ENCODE data around the gene STOX2. TPM values are rescaled to one million over a fixed set of nuclear protein-coding genes. Genes with fewer than 3 reads are reported as not detected.
"Not testable (repeated sequence)": the region's sequence is repeated elsewhere in the genome, so short reads cannot be mapped to it uniquely, and the experiment has no call there.

The STOX2 gene
- total RNA-seq, 1 experiment from 2014 or later, result 28.9 TPM

GRCh38 chr4:184028561-184029374 lies 123.7 kb downstream of the STOX2 start:
- Histone ChIP-seq H3K27me3 (ENCODE audit: control insufficient read depth, insufficient read depth, low read length) (no peaks in the 10 kb centered on the region), H3K4me3 (ENCODE audit: insufficient read depth, low read depth, low read length) (no peak overlapping the region), H3K36me3 (replicated peaks; ENCODE audit: control insufficient read depth, insufficient read depth, low read length) (no peaks in the 10 kb centered on the region)
- DNase-seq, result no peak

GRCh38 chr4:184030036-184030435 lies 124.9 kb downstream of the STOX2 start:
- H3K4me3 ChIP-seq (ENCODE audit: insufficient read depth, low read depth, low read length), result no peak overlapping the region
- no peak for DNase-seq
- no peaks in the 10 kb centered on the region for H3K27me3 ChIP-seq (ENCODE audit: control insufficient read depth, insufficient read depth, low read length)
- H3K36me3 ChIP-seq (replicated peaks; ENCODE audit: control insufficient read depth, insufficient read depth, low read length), result no peaks in the 10 kb centered on the region

DNA sequence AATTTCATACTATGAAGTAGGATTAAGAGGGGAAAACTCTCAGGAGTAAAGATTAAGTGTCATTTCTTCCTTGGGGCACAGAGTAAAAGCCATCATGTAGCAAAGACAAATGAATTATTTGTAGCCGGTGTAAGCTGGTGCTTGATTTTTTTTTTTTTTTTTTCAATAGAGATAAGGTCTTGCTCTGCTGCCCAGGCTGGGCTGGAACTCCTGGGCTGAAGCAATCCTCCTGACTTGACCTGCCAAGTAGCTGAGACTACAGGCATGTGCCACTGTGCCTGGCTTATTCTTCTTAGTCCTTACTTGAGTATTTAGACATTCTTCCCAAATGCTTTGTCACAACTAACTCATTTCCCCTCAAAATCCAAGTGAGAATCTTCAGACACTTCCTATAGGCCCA lies 125.7 kb downstream of the STOX2 start:
- Histone ChIP-seq H3K27me3 (ENCODE audit: control insufficient read depth, insufficient read depth, low read length) (no peaks in the 10 kb centered on the region), H3K36me3 (replicated peaks; ENCODE audit: control insufficient read depth, insufficient read depth, low read length) (no peaks in the 10 kb centered on the region), H3K4me3 (ENCODE audit: insufficient read depth, low read depth, low read length) (no peak overlapping the region)
- no peak for DNase-seq

DNA sequence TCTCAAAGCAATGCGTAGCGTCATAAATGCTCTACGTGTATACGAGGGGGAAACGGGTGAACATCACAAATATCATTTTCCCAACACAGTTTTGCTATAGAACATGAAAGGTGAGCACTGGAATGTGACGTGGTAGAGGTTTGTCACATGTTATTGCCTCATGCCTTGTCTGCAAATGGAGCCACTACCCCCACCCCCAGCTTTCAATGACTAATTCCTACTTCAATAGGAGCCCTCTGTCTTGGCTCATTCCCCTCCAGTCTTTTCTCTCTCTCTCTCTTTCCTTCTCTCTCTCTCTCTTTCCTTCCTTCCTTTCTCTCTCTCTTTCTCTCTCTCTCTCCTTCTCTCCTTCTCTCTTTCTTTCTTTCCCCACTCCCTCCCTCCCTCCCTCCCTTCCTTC lies 127.0 kb downstream of the STOX2 start:
- Histone ChIP-seq H3K36me3 (replicated peaks; ENCODE audit: control insufficient read depth, insufficient read depth, low read length) (no peaks in the 10 kb centered on the region), H3K4me3 (ENCODE audit: insufficient read depth, low read depth, low read length) (no peak overlapping the region), H3K27me3 (ENCODE audit: control insufficient read depth, insufficient read depth, low read length) (no peaks in the 10 kb centered on the region)
- DNase-seq, result no peak

DNA sequence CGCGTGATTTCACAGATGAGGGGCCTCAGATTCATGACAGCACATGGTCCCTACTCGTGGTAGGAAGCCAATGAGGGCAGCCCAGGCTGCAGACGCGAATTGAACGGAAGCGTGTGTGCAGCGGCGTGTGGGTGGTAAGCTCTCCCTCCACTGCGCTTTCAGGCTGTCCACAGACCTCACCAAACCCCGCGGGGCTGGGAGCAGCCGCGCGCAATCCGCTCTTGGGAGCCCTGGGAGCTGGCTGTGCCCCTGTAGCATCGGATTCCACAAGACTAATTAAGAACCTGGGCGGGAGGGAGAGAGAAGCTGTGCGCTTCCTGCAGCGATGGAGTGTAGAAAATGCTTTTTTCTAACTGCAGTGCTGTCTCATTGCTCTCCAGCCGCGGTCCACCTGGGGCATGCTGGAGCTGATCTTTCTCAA lies 134.9 kb downstream of the STOX2 start:
- DNase-seq, result peak; percentile 55
- Histone ChIP-seq H3K4me3 (ENCODE audit: insufficient read depth, low read depth, low read length) (peak overlapping the region; percentile 25; the same call in 1 of the 2 replicates), H3K36me3 (replicated peaks; ENCODE audit: control insufficient read depth, insufficient read depth, low read length) (no peaks in the 10 kb centered on the region), H3K27me3 (ENCODE audit: control insufficient read depth, insufficient read depth, low read length) (peaks cover 4% of the 10 kb centered on the region)

- Histone ChIP-seq H3K4me3 (ENCODE audit: insufficient read depth, low read depth, low read length) (no peak overlapping the region), H3K36me3 (replicated peaks; ENCODE audit: control insufficient read depth, insufficient read depth, low read length) (no peaks in the 10 kb centered on the region), H3K27me3 (ENCODE audit: control insufficient read depth, insufficient read depth, low read length) (peaks cover 4% of the 10 kb centered on the region)
- DNase-seq, result no peak
Measured at GRCh38 chr4:184041156-184041555, 136.0 kb downstream of the STOX2 start.

DNA sequence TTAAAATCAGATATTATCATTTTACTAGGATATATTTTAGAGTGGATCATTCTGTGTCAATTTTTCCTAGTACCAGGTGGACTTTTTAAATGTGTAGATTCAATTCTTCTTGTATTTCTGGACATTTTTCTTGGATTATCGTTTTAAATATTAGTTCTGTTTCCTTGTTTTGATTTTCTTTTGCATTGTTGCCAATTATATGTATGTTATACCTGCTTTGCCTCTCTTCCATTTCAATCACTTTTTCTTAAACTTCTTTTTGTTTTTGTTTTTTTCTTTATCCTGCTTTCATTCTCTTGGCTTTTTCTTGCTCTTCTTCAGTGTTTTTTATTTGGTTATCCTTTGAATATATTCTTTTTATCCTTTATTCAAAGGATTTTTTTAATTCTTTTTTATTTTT lies 141.0 kb downstream of the STOX2 start:
- Histone ChIP-seq H3K27me3 (ENCODE audit: control insufficient read depth, insufficient read depth, low read length) (no peaks in the 10 kb centered on the region), H3K4me3 (ENCODE audit: insufficient read depth, low read depth, low read length) (no peak overlapping the region), H3K36me3 (replicated peaks; ENCODE audit: control insufficient read depth, insufficient read depth, low read length) (no peaks in the 10 kb centered on the region)
- DNase-seq, result no peak

- H3K27me3 ChIP-seq (ENCODE audit: control insufficient read depth, insufficient read depth, low read length); DNase-seq; H3K4me3 ChIP-seq (ENCODE audit: insufficient read depth, low read depth, low read length); H3K36me3 ChIP-seq (replicated peaks; ENCODE audit: control insufficient read depth, insufficient read depth, low read length): not testable (repeated sequence)
Measured at GRCh38 chr4:184051262-184051661, 146.2 kb downstream of the STOX2 start.

DNA sequence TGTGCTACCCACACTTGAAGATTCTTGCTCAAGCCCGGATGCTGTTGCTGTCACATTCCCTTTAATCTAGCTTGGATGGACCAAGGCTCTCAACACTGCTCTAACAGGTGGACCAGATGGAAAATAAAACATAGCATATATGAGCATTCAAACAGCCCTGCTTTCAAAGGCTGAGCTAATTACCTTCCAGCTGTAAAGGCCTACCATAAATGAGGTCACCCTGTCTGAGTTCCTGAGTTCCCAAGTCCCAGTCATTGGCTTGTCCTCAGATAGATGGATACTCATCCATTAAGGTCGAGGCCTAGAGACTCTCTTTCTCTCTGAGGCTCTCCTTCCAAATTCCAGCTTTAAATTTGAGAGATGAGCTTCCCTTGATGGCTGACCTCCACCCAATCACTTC lies 147.5 kb downstream of the STOX2 start:
- H3K36me3 ChIP-seq (replicated peaks; ENCODE audit: control insufficient read depth, insufficient read depth, low read length), result no peaks in the 10 kb centered on the region

GRCh38 chr4:184053434-184053833 lies 148.3 kb downstream of the STOX2 start:
- no peaks in the 10 kb centered on the region for H3K36me3 ChIP-seq (replicated peaks; ENCODE audit: control insufficient read depth, insufficient read depth, low read length)
- DNase-seq, result no peak
- H3K4me3 ChIP-seq (ENCODE audit: insufficient read depth, low read depth, low read length), result no peak overlapping the region
- no peaks in the 10 kb centered on the region for H3K27me3 ChIP-seq (ENCODE audit: control insufficient read depth, insufficient read depth, low read length)

More for the DNA sequence above, 147.5 kb downstream of the STOX2 start:
- DNase-seq, result no peak
- Histone ChIP-seq H3K4me3 (ENCODE audit: insufficient read depth, low read depth, low read length) (no peak overlapping the region), H3K27me3 (ENCODE audit: control insufficient read depth, insufficient read depth, low read length) (no peaks in the 10 kb centered on the region)

GRCh38 chr4:184056877-184057276 lies 151.8 kb downstream of the STOX2 start:
- Histone ChIP-seq H3K27me3 (ENCODE audit: control insufficient read depth, insufficient read depth, low read length) (no peaks in the 10 kb centered on the region), H3K4me3 (ENCODE audit: insufficient read depth, low read depth, low read length) (no peak overlapping the region), H3K36me3 (replicated peaks; ENCODE audit: control insufficient read depth, insufficient read depth, low read length) (no peaks in the 10 kb centered on the region)
- no peak for DNase-seq

DNA sequence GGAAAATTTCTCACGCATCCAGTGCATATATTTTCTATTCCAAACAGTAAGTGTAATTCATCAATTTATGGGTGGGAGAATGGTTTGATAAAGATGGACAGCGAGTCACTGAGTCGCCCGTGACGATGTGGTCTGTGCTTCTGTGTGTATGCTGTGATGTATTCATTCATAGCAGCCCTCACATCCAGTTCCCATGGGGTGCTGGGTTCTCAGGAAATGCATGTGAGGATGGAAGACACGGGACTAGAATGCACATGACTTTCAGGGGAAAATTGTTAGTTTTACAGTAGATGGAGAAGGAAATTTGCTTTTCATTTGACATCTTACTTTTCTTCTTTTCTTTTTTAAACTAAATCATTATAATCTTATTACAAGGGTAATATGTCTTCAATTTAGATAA lies 152.9 kb downstream of the STOX2 start:
- H3K27me3 ChIP-seq (ENCODE audit: control insufficient read depth, insufficient read depth, low read length), result no peaks in the 10 kb centered on the region
- DNase-seq, result no peak
- H3K36me3 ChIP-seq (replicated peaks; ENCODE audit: control insufficient read depth, insufficient read depth, low read length), result no peaks in the 10 kb centered on the region
- no peak overlapping the region for H3K4me3 ChIP-seq (ENCODE audit: insufficient read depth, low read depth, low read length)

DNA sequence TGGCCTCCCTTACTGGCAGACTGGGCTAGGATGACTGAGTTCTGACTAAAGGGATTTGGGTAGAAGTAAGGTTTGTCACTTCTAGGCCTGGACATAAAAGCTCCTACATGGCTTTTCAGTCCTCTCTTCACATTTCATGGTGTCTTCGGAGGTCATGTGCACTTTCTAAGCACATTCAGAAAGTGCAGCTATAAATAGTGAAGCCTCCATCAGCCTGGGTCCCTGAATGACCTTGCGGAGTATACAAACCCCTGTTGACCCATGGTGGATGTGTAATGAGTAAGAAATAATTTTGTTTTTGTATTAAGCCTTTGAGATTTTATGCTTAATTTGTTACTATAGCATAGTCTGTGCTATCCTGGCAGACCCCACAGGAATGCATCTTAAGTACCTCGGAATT lies 154.0 kb downstream of the STOX2 start:
- H3K4me3 ChIP-seq (ENCODE audit: insufficient read depth, low read depth, low read length), result no peak overlapping the region
- H3K27me3 ChIP-seq (ENCODE audit: control insufficient read depth, insufficient read depth, low read length), result no peaks in the 10 kb centered on the region
- H3K36me3 ChIP-seq (replicated peaks; ENCODE audit: control insufficient read depth, insufficient read depth, low read length), result no peaks in the 10 kb centered on the region
- DNase-seq, result no peak

- no peaks in the 10 kb centered on the region for H3K36me3 ChIP-seq (replicated peaks; ENCODE audit: control insufficient read depth, insufficient read depth, low read length)
- H3K4me3 ChIP-seq (ENCODE audit: insufficient read depth, low read depth, low read length), result no peak overlapping the region
- H3K27me3 ChIP-seq (ENCODE audit: control insufficient read depth, insufficient read depth, low read length), result no peaks in the 10 kb centered on the region
- peak; percentile 60 for DNase-seq
Measured at GRCh38 chr4:184061582-184061981, 156.5 kb downstream of the STOX2 start.

GRCh38 chr4:184062769-184063168 lies 157.7 kb downstream of the STOX2 start:
- H3K36me3 ChIP-seq (replicated peaks; ENCODE audit: control insufficient read depth, insufficient read depth, low read length), result no peaks in the 10 kb centered on the region
- no peaks in the 10 kb centered on the region for H3K27me3 ChIP-seq (ENCODE audit: control insufficient read depth, insufficient read depth, low read length)
- no peak for DNase-seq
- H3K4me3 ChIP-seq (ENCODE audit: insufficient read depth, low read depth, low read length), result no peak overlapping the region

Data from H7 (cell line).